Left lobe of liver (tissue), 2 donors: ENCODE measurements around the gene SERPINI1. TPM values are rescaled to one million over a fixed set of nuclear protein-coding genes. Genes with fewer than 3 reads are reported as not detected.

Experiments used
- ATAC-seq: fragments of 200-7000 bp; cut with Tn5 transposase; one replicate; pipeline ENCODE4 v1.9.1; 2020; ENCODE audit warnings: mild to moderate bottlenecking, moderate library complexity
- DNase-seq: peaks from one replicate; pipeline ENCODE4 v3.0.0-alpha.2; 2020; ENCODE audit warnings: low spot score
- total RNA-seq: library from RNA; stranded (reverse); gene quantifications from one replicate; pipeline ENCODE4 v1.2.1, GENCODE V29; 2021
- donor health status: DM: no; HTN: no; CAD: no; lungs with moderate emphysema.
- donor health status: DM: no; HTN: yes; CAD: no.

Gene SERPINI1
- total RNA-seq, 1 donor from 2014 or later: 0.86 TPM

DNA sequence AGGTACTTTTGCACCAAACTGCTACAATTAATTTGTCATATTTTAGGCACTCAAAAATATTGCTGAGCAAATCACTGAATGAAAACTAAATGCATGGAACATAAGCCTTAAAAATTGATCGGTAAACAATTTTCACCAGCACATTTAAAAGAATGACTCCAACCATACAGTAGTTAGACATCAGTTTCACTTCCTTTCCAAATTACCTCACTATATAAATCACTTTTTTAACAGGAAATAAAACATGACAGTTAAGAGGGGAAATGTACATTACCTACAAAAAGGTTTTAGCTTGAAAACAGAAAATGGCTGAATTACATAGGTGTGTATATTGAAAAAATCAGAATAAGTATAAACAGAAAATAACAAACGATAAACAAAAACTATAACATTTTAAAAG is 108.4 kb downstream of the SERPINI1 start:
- ATAC-seq (no peak), DNase-seq (no peak)

DNA sequence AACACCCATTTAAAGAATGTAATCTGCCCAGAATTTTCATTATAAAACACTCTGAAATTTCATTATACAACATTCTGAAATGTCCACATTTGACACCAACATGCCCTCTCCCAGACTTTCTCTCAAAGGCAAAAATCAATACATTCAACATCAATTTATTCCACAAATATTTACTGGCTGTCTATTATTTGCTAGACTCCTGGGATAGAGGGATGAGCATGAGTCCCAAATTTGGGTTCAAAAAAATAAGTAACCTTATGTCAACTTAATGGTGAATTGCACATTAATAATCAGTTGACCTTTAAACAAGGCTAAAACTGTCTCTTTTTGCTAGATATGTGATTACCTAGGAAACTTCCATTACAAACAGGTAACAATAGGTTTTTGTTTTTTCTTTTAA is 109.0 kb downstream of the SERPINI1 start:
- ATAC-seq: no peak
- no peak for DNase-seq

DNA sequence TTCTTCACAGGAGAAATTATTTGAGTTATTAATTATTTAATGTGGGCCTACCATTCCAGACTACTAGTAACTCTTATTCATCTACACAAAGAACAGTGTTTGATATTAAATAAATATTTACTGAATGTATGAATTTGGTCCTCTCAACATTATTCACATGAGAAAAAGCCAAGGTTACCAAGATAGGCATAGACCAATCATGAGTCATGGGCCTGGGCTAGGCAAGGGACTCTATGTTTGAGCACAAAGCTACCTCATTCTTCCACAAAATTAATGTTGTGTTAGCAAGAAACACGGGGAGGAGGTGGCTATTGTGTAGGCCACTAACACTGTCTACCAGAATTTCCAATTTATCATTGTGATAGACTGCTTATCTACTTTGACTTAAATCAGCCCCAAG is 115.7 kb downstream of the SERPINI1 start:
- no peak for DNase-seq
- no peak for ATAC-seq

DNA sequence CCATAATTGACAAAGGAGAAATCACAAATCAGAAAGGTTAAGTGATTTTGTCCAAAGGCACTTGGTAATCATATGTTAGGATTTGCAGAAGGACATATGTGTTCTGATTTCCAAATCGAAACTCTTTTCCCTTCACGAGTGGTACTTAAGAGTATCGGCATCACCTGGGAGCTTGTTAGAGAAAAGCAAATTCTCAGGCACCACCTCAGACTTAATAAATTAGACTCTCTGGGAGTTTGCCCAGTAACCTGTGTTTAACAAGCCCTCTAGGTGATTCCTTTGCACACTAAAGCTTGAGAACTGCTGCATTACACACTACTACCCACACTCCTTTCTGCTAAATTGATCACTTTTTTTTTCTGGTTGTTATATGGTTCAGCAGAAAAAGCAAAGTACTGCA is 116.2 kb downstream of the SERPINI1 start:
- DNase-seq: no peak
- ATAC-seq: no peak

DNA sequence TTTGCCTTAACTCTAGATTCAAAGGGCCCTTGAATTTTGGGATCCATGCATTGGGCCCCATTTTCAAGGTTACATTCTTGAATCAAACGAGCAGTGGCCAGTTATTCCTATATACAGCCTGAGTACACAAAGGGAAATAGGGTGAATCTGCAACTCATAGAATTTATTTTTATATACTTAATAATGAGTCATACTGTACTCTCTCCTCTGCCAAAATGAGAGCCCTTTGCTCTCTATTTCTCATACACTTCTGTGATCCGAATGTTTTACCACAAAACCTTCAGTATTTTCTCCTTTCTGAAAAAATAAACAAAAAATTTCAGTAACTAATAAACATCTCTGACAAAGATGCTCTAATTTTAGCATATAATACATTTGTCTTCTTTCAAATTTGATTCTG is 116.7 kb downstream of the SERPINI1 start:
- ATAC-seq: no peak
- no peak for DNase-seq

DNA sequence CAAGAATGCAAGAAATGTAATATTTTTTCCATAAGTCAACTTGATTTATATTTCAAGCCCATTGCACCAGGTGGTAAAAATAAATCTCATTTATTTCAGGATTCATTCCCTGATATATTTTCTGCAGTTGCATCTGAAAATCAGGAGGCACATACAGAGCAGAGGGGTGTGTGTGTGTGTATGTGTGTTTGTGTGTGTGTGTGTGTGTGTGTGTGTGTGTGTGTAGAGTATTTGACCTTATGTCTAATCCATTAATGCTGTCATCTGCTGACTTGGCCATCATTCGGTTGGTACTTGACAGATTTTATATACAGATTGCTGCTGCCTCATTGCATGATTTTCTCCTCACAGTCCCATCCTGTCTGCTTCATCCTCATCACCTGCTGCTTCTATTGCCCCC is 118.5 kb downstream of the SERPINI1 start:
- DNase-seq (no peak), ATAC-seq (no peak)

DNA sequence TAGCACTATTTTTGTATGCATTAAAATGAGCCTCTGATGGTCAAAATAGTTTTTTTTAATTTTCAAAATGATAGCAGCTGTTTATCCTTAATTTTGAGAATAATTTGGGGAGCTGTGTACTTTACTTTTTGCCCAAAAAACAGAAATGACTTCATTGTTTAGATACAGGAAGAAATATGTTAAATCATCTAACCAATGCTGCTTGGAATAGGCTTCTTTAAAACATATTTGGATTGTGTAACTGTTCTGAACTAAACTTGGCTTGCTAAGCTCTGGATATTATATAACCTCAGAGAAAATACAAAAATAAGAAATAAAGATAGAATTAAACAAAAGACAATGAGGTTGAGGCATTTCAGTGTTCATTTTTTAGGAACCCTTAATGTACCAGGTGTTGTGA is 119.3 kb downstream of the SERPINI1 start:
- DNase-seq (no peak), ATAC-seq (no peak)

DNA sequence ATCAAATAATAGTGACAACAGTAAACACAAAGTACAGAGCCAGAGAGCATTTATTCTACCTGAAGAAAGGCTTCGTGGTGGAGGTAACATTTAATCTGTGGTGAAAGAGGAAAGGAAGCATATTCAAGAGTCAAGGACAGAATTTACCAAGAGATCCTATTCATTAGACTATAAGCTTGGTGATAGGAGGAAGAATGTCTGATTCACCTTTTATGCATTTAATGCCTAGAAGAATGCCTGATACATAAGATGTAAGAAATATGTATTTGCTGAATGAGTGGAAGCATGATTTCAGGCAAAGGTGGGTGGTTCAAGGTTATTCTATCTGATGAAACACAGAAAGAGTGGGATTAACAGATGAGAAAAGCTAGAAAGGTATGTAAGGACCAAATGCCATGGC is 119.8 kb downstream of the SERPINI1 start:
- DNase-seq (no peak), ATAC-seq (no peak)

DNA sequence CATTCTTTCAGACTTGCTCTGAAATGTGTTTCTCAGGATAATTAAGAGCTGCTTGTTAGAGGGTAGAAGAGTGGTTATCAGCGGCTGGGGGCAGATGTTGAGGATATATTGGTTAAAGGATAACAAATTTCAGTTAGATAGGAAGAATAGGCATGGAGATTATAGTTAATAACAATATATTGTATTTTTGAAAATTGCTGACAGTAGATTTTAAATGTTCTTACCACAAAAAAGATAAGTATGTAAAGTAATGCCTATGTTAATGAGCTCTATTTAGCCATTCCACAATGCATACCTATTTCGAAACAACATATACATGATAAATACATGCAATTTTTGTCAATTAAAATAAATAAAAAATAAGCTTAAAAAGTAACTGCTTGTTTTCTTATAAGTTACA is 123.3 kb downstream of the SERPINI1 start:
- ATAC-seq (no peak), DNase-seq (no peak)

DNA sequence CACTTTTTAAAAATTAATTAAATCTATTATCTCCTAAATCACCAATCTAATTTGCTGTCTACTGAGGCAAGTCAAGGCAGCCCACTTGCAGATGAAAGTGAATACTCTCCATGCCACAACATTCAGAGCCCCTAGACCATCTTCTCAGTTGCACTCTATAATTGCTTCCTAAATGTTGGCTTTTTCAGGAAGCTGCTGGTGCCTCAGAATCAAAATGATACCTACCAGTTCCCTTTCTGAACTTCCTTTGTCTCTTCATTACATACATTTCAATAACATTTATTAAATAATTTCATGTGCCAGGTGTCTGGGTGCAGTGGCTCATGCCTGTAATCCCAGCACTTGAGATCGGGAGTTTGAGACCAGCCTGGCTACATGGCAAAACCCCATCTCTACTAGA is 124.1 kb downstream of the SERPINI1 start:
- DNase-seq (no peak), ATAC-seq (no peak)

DNA sequence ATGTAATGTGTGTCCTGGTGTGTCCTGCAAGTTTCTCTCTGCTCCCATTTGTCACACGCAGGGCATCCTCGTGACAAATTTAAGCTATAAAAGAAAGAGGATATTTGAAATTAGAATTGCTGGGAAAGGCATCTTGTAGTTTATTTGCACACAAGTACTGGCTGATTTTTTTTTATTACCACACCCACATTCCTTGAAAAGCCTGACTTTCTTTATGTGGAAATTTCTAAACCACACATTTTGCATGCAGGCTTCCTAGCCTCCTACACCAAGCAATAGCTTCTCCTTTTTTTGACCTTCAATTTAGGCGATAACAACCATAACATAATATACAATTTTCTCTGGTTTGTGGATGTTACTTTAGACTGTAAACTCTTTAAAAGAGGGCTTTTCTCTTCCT is 126.1 kb downstream of the SERPINI1 start:
- ATAC-seq (no peak), DNase-seq (no peak)

DNA sequence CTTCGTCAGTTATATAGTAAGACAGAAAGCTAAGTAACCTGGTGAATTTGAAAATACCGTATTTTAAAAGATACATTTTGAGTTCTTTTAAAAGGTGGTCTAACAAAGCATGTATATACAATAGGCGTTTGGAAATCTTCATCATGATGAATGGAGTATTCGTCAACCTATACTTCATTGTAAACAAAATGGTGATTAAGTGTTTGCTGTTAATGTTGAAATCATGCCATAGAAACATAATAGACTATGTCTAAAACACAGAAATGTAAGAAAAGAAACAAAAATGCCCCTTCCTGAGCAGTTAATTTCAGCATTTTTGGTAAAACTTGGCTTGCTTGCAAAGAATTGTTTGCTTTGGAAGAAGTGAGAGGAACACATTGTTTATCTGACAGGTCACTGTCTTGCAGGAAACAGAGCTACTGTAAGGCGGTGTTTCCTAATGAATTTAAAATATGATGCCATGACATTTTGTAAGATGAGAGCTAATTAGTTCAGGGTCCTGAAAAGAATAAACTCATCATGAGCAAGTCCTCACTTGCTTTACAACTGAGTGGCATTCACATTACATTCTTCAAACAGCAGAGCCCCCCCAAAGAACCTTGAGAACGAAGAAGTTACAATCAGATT is 126.7 kb downstream of the SERPINI1 start:
- ATAC-seq (peak; percentile 34), DNase-seq (no peak)

DNA sequence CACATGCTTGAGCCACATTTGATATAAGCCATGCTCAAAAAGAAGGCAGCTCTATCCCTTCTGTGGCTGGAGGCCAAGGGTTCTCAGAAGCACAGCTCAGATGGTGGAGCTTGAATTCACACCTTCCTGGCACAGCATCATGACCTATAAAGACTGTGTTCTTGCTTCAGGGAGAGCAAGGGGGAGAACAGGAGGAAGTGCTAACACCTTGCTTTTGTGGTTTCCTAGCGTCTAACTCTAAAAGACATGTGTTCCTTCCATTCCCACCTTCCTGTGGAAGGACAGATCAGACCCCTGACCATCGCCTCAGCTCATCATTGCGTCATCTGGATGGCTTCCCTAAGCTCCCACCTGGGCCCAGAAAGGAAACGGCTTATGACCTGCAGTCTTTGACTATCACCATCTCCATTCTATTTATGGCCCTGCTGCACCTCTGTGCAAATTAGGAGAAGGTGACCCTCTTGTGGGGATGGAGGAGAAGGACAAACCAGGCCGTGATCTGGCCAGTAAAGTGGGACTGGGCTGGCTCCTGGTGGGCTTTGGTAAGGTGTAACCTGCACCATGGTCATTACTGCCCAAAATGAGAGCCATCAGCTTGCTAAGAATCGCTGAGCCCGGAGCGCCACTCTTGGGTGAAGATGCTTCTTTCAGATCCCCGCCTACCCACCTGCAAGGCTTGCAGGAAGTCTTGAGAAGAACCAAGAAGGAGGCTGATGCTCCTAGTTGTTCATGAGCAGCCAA is 128.5 kb downstream of the SERPINI1 start:
- ATAC-seq (no peak), DNase-seq (no peak)

DNA sequence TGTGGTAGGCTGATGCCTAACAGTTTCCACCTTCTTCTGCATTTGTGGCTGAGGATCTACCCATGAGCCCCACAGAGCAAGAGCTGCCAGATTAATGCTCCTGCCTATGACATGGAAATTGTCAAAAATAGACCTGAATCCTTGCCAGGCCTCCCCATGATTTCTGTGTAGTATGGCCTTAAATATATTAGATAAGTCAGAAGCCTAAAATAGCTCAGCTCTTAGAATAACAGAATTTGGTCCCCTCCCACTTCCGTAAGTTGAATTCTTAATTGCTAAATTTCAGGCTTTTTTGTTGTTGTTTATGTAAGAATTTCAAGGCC is 129.0 kb downstream of the SERPINI1 start:
- DNase-seq: no peak
- peak; percentile 29 for ATAC-seq

DNA sequence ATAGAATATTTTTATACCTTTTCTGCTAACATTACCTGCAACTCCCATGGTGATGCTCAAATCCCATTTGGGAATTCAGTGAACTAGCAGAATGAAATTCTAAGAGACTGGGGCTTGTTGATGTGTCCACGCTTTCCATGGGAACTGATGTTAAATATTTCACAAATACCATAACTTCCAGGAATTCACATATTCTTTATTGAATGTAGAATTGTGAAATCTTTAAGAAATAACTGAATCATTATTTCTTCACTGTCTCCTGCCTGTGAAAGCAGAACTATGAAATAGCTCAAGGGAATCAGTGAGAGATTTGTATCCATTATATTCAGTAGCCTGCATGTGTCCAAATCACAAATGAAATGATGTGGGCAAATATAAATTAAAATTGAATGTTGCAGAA is 130.8 kb downstream of the SERPINI1 start:
- no peak for ATAC-seq
- DNase-seq: no peak

DNA sequence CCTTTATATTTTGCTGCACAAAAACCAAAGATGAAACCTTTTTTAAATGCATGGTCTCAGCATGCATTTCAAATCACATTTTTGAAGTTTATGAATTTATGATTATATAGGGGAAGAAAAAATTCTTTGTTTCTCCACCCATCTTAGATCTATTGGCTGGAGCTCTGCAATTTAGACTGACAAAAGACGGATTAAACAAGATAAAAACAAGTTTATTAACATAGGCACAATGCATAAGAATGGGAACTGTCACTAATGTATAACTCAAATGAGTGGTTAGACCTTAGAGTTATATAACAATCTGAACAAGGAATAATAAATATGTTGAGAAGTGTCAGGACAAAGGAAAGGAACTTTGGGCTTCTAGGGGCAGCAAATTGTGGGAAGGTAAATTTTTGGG is 132.5 kb downstream of the SERPINI1 start:
- no peak for ATAC-seq
- no peak for DNase-seq

DNA sequence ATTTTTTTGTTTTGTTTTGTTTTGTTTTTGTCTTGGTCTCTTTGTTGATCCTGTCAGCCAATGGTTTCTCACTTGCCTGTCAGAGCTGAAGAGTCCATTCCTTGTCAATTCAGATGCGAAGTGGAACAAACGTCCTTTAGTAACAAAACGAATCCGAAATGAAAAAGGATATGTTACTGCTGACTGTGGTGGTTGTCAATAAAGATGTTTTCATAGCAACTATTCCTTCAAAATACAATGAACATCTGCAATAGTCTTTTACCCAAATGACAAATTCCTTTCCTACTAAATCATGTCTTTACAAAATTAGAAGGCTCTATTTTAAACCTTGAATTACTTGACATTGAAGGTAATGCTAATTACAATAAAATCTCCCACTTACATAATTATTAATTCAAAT is 134.7 kb downstream of the SERPINI1 start:
- no peak for DNase-seq

DNA sequence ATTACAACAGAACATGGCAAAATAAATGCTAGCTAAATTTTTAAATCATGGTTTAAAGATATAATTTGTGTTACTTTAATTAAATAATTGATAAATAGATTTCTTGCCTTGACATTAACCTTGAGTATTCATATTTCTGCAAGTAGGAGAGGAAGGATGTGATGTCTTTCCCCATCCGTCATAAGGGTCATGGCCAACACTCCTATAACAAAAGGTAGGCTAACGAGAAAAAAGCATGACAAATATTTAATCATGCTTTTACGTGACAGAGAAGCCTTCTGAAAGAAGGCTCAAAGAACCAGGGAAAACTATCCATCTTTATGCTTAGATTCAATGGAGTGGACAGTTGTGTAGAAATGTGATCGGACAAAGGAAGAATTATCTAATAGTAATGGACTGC is 135.2 kb downstream of the SERPINI1 start:
- DNase-seq (no peak), ATAC-seq (no peak)

More for the DNA sequence above, 134.7 kb downstream of the SERPINI1 start:
- ATAC-seq: no peak

DNA sequence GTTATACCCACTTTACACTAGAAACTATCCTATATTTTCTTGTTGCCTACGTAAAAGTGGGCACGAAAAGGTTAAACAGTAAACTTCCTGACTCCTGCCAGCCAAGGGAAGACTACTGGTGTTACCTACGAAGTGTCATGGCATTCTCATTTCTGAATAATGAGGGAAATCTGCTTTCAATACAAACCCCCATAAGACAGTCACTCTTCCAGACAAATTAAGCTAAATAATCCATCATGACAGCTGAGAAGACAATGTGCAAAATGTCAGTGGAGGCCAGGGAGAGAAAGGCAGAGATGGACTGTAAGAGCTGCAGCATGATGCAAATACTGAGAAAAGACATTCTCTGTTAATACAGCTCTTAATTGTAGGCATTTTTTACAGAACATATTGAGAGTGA is 136.5 kb downstream of the SERPINI1 start:
- DNase-seq: no peak

DNA sequence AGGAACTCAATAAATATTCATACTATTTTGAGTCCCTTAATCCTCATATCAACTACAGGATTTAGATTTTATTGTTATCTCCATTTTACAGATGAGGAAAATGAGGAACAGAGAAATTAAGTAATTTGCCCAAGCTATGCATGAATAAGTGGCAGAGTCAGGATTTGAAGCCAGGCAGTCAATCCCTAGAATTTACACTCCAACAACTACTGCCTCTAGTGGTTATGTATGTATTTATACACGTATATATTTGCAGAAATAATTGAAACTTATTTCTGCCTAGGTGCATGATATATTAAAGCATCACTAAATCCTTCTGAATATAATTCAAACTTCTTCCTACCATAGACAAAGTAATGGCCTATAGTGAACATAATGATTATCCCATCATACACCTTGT is 137.4 kb downstream of the SERPINI1 start:
- ATAC-seq (no peak), DNase-seq (no peak)

More for the DNA sequence above, 136.5 kb downstream of the SERPINI1 start:
- no peak for ATAC-seq

DNA sequence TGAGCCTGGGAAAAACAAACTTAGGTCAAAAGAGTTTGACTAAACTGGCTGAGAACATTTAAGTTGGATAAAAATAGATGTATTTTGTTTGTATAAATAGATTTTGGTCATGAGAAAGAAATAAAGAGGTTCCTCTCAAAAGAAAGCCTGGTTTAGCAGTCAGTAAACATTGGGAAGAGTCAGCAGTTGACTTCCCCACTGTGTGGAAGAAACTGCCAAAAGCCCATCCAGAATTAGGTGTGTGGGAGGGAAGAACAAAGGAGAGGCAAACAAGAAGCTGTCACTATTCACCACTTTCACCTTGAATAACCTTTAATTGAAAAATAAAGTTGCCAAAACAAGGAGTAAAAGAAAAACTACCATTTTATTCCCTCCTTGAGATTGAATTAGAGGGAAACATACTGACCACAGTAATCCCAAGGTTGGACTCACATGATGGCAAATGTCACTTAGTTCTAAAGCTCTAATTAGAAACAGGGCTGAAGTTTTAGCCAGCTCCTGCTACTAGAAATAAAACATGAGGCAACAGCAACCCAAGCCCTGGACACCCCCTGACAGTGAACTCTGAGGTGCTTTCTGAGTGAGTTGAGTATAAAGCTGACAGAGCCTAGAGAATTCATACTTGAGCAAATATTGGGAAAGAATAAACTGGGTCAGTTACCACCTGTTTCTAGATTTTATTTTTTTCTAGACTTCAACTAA is 139.3 kb downstream of the SERPINI1 start:
- ATAC-seq: no peak

More for the DNA sequence above, 139.3 kb downstream of the SERPINI1 start:
- DNase-seq: no peak
